Stimulated activated CD8-positive, alpha-beta memory T cell treated with anti-CD3 and anti-CD28 coated beads, Interleukin-4, amount 100 ng/mL, for 1 hour (primary cell): Measurements from ENCODE around the gene MPC2.

Experiments used
- DNase-seq, 2 donors: peaks; one replicate each; pipeline ENCODE4 v3.0.0-alpha.2; 2020; ENCODE audit warnings: low read depth in 2 of 2, low spot score in 1 of 2

MPC2 gene

DNA sequence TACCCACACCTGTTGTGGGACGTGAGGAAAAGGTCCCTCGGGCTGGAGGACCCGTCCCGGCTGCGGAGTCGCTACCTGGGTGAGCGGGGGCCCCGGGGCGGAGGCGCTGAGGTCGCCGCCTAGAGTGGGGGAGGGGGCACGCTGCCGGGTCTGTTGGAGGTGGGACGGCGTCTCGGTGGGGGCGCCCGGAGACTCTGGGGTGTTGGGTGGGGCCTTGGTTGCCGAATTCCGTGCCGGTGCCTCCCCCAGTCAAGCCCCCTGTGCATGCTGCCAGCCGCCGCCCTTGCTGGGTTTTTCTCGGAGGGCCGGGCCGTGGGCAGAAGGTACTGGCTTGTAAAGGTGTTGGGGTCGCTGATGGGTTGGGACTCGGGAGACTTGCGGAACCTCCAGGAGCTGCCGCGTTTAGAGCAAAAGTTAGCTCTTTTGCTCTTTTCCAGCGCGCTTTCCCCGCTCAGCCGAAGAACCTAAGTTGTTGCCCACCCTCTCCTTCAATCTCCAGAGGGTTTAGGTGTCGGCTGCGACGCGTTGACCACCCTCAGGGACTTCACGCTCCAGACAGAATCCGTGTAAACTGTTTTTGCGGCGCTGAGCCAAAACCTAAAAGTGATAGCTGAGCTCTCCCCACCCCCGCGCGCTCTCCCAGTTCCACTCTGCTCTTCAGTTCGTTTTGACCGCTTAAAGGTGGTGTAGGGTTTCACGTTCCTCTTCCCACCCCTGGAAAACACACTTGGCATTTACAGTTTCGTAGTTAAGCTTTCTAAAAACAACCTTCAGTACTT is at the start of gene MPC2:
Gene MPC2, minus strand, starts transcription at position 143 of the 779 bp plus-strand sequence. CDS start 1,231 bp downstream, outside the sequence.
- peak; percentile 6 to 43 for DNase-seq

DNA sequence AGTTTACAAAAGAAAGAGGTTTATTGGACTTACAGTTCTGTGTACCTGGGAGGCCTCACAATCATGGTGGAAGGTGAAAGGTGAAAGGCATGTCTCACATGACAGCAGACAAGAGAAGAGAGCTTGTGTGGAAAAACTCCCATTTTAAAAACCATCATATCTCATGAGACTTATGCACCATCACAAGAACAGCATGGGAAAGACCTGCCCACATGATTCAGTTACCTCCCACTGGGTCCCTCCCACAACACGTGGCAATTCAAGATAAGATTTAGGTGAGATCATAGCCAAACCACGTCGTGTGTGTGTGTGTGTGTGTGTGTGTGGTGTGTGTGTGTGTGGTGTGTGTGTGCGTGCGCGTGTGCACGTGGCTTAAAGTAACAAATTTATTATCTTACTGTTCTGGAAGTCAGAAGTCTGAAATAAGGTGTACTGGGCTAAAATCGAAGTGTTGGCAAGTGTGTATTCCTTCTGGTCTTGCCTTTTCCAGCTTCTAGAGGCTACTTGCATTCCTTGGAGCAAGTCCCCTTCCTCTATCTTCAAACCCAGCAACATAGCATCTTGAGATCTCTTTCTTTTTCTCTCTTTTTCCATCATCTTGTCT is 48.1 kb upstream of the MPC2 start:
- DNase-seq: no peak

DNA sequence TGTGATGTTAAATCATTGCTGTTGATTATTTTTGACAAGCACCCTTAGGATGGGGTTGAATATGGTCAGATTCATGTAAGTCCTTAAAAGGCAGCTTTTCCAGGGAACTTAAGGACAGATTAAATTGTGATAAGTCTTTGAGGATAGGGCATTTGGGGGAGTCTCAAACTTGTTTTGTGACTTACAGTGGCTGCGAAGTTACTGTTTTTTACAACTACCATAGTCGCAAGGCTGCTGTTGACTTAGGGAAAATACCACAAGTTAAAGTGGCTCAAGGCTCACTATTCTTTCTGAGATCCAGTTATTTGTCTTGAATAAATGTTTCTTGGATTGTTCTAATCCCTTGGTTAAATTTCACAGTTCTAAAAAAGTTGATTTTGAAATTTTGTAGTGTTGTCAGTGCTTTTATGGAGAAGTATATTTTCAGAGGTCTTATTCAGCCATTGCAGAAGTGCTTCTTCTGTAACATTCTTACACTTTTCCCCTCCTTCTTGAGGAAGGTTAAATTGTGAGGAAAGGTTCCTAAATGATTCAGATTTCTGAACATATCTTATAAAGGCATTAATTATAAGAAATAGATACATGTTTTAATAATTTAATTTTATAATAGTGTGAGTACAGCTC is 47.0 kb upstream of the MPC2 start:
- no peak for DNase-seq

DNA sequence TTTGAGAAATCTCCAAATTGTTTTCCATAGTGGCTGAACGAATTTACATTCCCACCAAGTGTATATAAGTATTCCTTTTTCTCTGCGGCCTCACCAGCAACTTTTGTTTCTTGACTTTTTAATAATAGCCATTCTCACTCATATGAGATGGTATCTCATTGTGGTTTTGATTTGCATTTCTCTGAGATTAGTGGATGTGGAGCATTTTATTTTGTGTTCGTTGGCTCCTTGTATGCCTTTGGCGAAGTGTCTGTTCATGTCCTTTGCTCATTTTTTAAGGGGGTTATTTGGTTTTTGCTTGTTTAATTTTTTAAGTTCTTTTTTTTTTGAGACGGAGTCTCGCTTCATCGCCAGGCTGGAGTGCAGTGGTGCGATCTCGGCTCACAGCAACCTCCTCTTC is 45.1 kb upstream of the MPC2 start:
- DNase-seq: no peak

DNA sequence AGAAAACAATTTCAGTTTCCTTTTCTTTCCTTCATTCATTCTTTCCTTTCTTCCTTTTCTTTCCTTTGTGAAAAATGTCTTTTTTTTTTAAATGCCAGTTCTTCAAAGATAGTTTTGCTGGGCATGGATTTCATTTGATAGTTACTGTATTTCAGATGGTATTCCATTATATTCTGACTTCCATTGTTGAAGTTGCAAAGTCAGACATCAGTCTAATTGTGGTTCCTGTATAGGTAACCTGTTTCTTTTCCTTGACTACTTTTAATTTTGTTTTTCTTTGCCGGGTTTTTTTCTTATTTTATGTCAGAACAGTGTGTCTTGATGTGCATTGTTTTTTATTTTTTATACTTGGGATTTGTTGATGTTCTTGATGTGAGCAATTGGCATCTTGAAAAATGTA is 40.4 kb upstream of the MPC2 start:
- DNase-seq: no peak

DNA sequence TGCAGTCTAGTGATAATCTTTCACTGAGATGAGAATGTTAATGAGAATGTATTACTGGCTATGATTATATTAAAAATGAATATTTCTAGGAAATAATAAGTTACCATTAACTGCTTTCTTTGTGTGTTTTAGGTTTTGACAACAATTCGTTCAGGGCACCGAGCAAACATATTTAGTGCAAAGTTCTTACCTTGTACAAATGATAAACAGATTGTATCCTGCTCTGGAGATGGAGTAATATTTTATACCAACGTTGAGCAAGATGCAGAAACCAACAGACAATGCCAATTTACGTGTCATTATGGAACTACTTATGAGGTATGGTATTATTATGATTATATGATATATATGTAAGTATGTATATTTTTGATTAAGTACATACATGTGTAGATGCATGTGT is 37.8 kb upstream of the MPC2 start:
- DNase-seq: no peak

DNA sequence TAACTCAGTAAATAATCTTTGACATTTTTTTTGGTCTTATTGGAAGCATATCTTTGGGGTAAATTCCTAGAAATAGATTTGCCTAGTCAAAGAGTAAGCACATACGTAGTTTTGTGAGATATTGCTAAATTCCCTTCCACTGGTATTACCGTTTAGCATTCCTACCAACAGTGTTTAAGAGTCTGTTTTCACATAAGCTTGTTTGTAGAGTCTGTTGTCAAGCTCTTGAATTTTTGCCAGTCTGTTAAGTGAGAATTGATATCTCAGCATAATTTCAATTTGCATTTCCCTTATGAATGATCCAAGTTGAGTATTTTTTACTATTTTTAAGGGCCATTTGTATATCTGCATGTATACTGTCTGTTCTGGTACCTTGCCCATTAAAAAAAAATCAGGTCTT is 37.0 kb upstream of the MPC2 start:
- no peak for DNase-seq

DNA sequence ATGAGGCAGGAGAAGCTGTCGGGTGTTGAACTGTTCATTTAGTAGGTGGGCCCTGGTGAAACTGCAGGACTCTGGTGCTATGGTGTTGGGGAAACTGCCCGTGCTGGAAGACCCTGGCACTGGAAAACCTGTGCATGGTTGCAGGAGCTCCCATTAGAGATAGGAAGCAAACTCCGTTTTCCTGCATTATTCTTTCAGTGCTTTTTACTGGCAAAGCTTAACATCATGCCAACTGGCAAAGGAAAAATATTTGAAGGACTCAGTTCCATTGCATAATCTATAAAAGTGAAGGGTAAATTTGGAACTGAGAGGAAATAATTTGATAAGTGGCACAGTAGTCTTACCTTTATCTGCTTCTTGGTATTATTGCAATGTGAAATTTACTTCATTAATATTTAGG is 31.7 kb upstream of the MPC2 start:
- no peak for DNase-seq

DNA sequence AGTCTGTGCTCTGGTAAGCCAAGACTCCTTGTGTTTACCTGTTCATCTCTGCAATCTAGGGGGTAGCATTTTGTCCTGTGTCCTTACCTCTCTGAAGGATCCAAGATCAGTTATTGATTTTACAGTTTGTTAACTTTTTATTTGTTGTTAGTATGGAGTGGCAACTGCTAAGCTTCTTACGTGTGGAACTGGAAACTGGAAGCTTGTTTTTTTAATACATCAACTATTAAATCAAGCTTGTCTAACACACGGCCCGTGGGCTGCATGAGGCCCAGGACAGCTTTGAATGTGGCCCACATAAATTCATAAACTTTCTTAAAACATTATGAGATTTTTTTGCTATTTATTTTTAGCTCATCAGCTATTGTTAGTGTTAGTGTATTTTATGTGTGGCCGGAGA is 29.2 kb upstream of the MPC2 start:
- DNase-seq: no peak

DNA sequence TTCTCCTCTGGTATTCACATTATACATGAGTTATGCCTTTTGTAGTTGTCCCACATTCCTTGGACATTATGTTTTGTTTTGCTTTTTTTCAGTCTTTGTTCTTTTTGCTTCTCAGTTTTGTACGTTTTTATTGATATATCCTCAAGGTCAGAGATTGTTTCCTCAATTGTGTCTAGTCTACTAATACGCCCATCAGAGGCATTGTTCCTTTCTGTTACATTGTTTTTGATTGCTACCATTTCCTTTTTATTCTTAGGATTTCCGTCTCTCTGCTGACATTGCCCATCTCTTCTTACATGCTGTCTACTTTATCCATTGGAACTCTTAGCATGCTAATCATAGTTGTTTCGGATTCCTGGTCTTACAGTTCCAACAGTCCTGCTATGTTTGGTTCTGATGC is 27.8 kb upstream of the MPC2 start:
- no peak for DNase-seq

DNA sequence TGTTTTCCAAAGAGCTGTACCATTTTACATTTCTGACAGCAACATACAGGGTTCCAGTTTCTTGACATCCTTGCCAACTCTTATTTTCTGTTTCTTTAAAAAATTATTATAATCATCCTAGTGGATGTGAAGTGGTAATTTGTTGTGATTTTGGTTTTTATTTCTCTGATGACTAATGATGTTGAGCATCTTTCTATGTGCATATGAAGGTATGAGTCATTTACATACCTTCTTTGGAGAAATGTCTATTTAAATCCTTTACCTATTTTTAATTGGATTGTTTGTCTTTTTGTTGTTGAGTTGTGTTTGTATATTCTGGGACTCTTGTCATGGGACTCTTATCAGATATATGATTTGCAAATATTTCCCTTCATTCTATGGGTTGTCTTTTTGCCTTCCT is 20.8 kb upstream of the MPC2 start:
- no peak for DNase-seq

DNA sequence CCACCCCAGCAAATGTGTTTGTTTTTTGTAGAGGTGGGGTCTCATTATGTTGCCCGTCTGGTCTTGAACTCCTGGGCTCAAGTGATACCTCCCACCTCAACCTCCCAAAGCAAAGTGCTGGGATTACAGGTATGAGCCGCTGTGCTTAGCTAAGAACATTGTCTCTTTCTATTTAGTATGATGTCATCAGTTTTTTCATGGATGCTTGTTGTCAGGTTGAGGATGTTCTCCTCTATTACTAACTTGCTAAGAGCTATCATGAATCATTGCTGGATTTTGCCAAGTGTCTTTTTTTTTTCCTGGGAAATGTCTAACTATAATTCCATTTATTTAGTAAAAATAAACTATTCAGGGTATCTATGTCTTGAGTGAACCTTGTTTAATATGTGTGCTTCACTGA is 19.0 kb upstream of the MPC2 start:
- no peak for DNase-seq

DNA sequence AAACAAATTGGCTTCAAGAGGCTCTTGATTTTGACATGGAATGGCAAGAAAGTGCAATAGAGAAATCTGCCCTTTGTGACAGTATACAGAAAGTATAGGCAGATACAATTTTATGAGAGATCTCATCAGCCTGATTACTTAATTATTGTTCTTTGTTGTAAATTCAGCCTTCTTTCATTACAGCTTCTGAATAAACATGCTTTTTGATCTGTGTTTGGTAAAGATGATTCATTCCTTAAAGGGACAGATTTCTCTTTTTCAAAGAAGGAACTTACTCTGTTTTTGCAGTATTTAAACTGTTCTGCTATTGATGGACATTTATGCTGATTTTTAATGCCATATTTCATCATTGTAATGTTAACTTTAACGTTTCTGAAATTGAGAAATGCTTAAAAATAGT is 13.7 kb upstream of the MPC2 start:
- DNase-seq: no peak

DNA sequence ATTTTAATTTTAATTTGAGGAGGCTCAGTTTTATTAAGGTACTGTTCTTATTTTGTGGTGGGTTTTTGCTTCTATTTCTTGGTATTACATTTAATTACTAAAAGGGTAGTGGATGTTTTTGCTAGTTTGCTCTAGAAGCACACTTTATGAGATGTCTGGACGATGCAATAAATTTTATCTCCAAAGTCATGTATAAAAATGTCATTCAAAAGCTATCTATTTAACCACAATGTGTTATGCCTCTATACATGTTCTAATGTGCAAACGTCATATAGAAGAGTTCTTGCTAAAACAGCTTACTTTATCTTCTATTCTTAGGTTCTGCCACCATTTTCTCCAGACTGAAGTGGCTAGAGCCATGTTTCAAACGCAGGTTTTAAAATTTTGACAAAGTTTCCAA is 12.9 kb upstream of the MPC2 start:
- no peak for DNase-seq

DNA sequence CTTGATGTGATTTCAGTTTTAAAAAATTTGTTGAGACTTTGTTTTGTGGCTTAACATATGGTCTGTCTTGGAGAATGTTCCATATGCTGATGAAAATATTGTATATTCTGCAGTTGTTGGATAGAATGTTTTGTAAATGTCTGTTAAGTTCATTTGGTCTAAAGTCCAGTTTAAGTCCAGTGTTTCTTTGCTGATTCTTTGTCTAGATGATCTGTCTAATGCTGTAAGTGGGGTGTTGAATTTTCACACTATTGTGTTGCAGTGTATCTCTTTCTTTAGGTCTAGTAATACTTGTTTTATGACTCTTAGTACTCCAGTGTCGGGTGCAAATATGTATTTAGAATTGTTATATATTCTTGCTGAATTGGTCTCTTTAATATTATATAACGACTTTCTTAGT is 10.9 kb upstream of the MPC2 start:
- no peak for DNase-seq

DNA sequence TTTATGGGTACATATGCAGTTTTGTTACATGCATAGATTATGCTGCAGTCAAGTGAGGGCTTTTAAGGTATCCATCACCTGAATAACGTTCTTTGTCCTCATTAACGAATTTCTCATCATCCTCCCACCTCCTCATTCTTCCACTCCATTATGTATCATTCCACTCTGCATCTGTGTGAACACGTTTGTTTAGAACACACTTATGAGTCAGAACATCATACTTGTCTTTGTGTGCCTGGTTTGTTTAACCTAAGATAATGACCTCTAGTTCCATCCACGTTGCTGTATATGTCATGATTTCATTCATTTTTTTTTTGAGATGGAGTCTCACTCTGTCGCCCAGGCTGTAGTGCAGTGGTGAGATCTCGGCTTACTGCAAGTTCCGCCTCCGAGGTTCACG is 6.7 kb upstream of the MPC2 start:
- no peak for DNase-seq

DNA sequence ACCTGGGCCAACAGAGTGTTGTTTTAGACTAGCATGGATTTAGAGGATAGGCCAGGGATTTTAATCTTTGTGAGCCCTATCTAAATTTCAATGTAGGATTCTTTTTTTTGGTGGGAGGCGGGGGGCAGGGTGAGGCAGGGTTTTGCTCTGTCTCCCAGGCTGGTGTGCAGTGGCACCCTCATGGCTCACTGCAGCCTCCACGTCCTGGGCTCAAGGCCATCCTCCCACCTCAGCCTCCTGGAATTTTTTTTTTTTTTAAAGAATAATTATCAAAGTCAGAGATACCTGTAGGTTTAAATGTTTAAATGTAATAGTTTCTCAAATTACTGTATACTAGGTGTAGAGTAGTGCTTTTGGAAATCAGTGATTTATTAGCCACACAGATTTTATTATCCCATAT is 3.4 kb upstream of the MPC2 start:
- no peak for DNase-seq

DNA sequence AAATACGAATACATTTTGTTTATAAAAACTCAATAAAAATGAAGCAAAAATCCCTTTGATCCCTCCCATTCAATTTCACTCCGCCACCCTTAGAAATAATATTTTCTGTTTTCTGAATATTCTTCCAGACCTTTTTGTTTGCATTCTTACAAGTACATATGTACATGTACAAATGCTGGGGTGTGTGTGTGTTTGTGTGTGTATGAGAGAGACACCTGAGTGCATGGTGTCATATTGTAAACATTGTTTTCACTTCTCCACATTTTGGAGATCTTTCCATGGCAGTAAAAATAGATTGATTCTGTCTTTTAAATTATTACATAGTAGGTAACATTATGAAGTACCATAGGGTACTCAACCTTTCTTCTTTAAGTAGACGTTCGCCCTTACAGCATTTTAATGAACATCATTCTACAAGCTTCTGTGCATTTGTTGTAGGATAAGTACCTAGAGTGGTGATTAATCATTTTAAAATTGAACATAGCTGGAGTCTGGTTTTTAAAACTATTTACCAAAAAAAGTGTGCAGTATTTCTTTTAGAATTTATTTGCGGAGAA is 1.3 kb upstream of the MPC2 start:
- DNase-seq: no peak

DNA sequence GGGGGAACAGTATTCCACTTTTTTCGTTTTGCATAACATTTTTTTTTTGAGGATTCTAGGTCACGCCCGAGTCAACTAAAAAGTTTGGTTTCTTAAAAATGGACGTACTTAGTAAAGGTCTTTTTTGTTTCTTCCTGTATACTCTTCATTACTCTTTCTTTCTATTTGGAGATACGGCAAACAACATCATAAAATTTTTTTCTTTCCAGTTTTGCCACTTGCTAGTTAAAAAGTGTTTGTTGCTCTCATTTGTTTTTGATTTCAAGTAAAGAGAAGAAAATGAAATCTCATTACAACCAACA is 788 bp upstream of the MPC2 start:
- DNase-seq: no peak

DNA sequence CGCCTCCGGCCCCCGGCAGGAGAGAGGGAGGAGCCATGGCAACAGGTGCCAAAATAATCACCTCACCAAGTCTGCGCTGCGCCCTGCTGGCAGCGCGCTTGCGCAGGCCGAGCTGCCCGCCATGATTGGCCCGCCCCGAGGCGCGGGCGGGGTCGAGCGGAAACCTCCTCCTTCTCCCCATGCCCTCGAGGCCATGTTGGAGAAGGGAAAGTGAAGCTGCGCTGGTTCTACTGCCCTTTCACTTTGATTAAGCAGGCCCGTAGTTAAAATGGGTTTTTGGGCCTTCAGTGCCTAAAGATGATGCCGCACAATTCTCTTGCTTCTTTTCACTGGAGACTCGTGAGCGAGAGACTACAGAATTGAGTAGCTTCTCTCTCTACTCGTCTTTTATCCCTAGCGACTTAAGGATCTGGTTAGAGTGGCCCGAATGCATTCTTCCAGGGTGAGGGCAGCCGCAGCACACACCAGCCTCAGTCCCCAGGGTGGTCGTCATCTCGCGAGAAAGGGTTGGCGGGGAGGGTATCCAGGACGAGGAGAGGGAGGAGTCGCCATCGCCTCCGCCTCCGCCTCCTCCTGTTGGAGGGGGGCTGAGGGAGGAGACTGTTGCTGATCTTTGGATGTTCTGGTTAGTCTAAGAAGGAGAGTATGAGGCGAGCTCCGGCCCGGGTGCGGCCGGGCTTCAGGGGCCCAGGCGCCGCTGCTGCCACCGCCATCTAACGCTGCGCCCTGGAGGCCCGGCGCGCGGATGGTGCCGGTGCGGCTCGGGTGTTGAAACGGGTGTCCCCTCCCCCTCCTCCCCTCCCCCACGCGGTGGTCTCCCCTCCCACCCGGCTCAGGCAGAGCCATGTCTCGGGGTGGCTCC is 573 bp downstream of the MPC2 start, which contains the start of gene DCAF6:
Gene DCAF6, plus strand, starts transcription at position 616 of the 862 bp plus-strand sequence. Its CDS starts 229 bp downstream, at position 845.
- DNase-seq: peak; percentile 83 to 91
